SK-N-SH (cell line): ENCODE data around the gene SGF29. TPM values are rescaled to one million over a fixed set of nuclear protein-coding genes. Genes with fewer than 3 reads are reported as not detected.

ENCODE experiments used
- CTCF ChIA-PET: fragments of 300-600, 350-600 bp; formaldehyde crosslinking; extraction: SDS; loops from one replicate; lab custom pipeline; 2021; lab: Yijun Ruan, JAX
- POLR2A ChIA-PET: fragments of 350-600 bp; sonication (Branson Sonifier 250); formaldehyde crosslinking; extraction: SDS; loops from one replicate; lab custom pipeline; 2020; ENCODE audit warnings: antibody characterized with exemption, inconsistent platforms; lab: Yijun Ruan, JAX
- DNase-seq: peaks from one replicate; pipeline ENCODE4 v3.0.0; 2012
- H2AFZ ChIP-seq: fragments of 200-600 bp; sonication (generic); 2 replicates; pipeline ENCODE4 v1.8.1; 2016; ENCODE audit warnings: antibody characterized with exemption, mild to moderate bottlenecking, low read depth
- H3F3A ChIP-seq: fragments of 200-600 bp; sonication (generic); replicated peaks from 2 replicates; pipeline ENCODE3; 2016; ENCODE audit warnings: antibody characterized with exemption, mild to moderate bottlenecking; ENCODE audit not compliant: insufficient read depth
- H3K27ac ChIP-seq, 2 experiments: fragments of 200-500 bp in 1 of 2; fragments of 200-600 bp in 1 of 2; sonication (Bioruptor generic) in 1 of 2; sonication (generic), shearing (Covaris generic) in 1 of 2; 2 replicates each; pipeline versions ENCODE4 v1.5.1 to v1.6.1; 2014 to 2016; ENCODE audit warnings: low read depth in 2 of 2, inconsistent platforms in 1 of 2, low read length in 1 of 2, mild to moderate bottlenecking in 1 of 2, mixed read lengths in 1 of 2
- H3K27me3 ChIP-seq: fragments of 200-600 bp; sonication (generic), shearing (Covaris generic); 2 replicates; pipeline ENCODE4 v1.6.1; 2016; ENCODE audit warnings: mixed run types; ENCODE audit not compliant: insufficient read depth
- H3K36me3 ChIP-seq, 2 experiments: fragments of 200-500 bp in 1 of 2; fragments of 200-600 bp in 1 of 2; sonication (Bioruptor generic) in 1 of 2; sonication (generic) in 1 of 2; replicated peaks in 1 of 2; 2 replicates each; pipeline versions ENCODE3 to v1.5.1; 2014 to 2016; ENCODE audit warnings: low read length in 1 of 2, mild to moderate bottlenecking in 1 of 2; ENCODE audit not compliant: insufficient read depth in 2 of 2, control insufficient read depth in 1 of 2
- H3K4me1 ChIP-seq, 2 experiments: fragments of 200-500 bp in 1 of 2; fragments of 200-600 bp in 1 of 2; sonication (Bioruptor generic) in 1 of 2; sonication (generic), shearing (Covaris generic) in 1 of 2; 2 replicates each; pipeline versions ENCODE4 v1.5.1 to v1.6.1; 2014 to 2016; ENCODE audit warnings: low read depth in 1 of 2, low read length in 1 of 2, mixed run types in 1 of 2; ENCODE audit not compliant: insufficient read depth in 2 of 2, control insufficient read depth in 1 of 2
- H3K4me2 ChIP-seq: fragments of 200-600 bp; sonication (generic), shearing (Covaris generic); 2 replicates; pipeline ENCODE4 v1.6.1; 2017; ENCODE audit warnings: mixed run types
- H3K4me3 ChIP-seq, 2 experiments: fragments of 200-500 bp in 1 of 2; fragments of 200-600 bp in 1 of 2; sonication (Bioruptor generic) in 1 of 2; sonication (generic), shearing (Covaris generic) in 1 of 2; 2 replicates each; pipeline versions ENCODE4 v1.5.1 to v1.8.1; 2014 to 2016; ENCODE audit warnings: low read depth in 2 of 2, inconsistent platforms in 1 of 2, low read length in 1 of 2, mild to moderate bottlenecking in 1 of 2, mixed read lengths in 1 of 2, moderate library complexity in 1 of 2
- H3K79me2 ChIP-seq: fragments of 200-600 bp; sonication (generic); 2 replicates; pipeline ENCODE4 v1.8.1; 2017; ENCODE audit warnings: mild to moderate bottlenecking; ENCODE audit not compliant: insufficient read depth
- H3K9ac ChIP-seq: fragments of 200-600 bp; sonication (generic); 2 replicates; pipeline ENCODE4 v1.6.1; 2017; ENCODE audit warnings: mixed run types
- H3K9me2 ChIP-seq: fragments of 200-600 bp; sonication (generic); 2 replicates; pipeline ENCODE4 v1.6.1; 2017; ENCODE audit warnings: mixed run types
- H3K9me3 ChIP-seq: fragments of 200-600 bp; sonication (generic); 2 replicates; pipeline ENCODE4 v1.6.1; 2017; ENCODE audit warnings: mixed run types, mild to moderate bottlenecking, moderate library complexity
- H4K20me1 ChIP-seq: fragments of 200-600 bp; sonication (generic); 2 replicates; pipeline ENCODE4 v1.6.1; 2017; ENCODE audit warnings: mild to moderate bottlenecking, mixed run types; ENCODE audit not compliant: insufficient read depth
- CHD2 ChIP-seq: fragments of 150-350 bp; IDR thresholded peaks from 2 replicates; pipeline ENCODE4 v1.6.1; 2018; ENCODE audit warnings: low read length; ENCODE audit not compliant: partially characterized antibody
- CTCF ChIP-seq: fragments of 200-600 bp; sonication (generic); IDR thresholded peaks from 2 replicates; pipeline ENCODE4 v1.6.1; 2017; ENCODE audit warnings: antibody characterized with exemption, mild to moderate bottlenecking, moderate library complexity
- FOSL2 ChIP-seq: IDR thresholded peaks from 2 replicates; pipeline ENCODE4 v1.4.0; 2012; ENCODE audit warnings: low read depth, mild to moderate bottlenecking, moderate library complexity, borderline replicate concordance
- FOXM1 ChIP-seq: IDR thresholded peaks from 2 replicates; pipeline ENCODE4 v1.4.0; 2012; ENCODE audit warnings: low read depth, mild to moderate bottlenecking
- GATA2 ChIP-seq: sonication (generic); formaldehyde crosslinking; IDR thresholded peaks from 2 replicates; pipeline ENCODE4 v1.5.0; 2020; ENCODE audit warnings: mild to moderate bottlenecking, missing genetic modification reagents
- JUND ChIP-seq: IDR thresholded peaks from 2 replicates; pipeline ENCODE4 v1.4.0; 2012
- MXI1 ChIP-seq: IDR thresholded peaks from 2 replicates; pipeline ENCODE4 v1.6.1; 2012; ENCODE audit warnings: mild to moderate bottlenecking, low read depth, low read length, improper control_type of control experiment
- NFIC ChIP-seq: IDR thresholded peaks from 2 replicates; pipeline ENCODE4 v1.4.0; 2012; ENCODE audit warnings: borderline replicate concordance
- RAD21 ChIP-seq: IDR thresholded peaks from 2 replicates; pipeline ENCODE4 v1.6.1; 2012; ENCODE audit warnings: mild to moderate bottlenecking, low read length
- RCOR1 ChIP-seq: fragments of 150-350 bp; IDR thresholded peaks from 2 replicates; pipeline ENCODE4 v1.6.1; 2017; ENCODE audit warnings: antibody characterized with exemption, low read length
- RXRA ChIP-seq: IDR thresholded peaks from 2 replicates; pipeline ENCODE4 v1.4.0; 2012; ENCODE audit warnings: low read depth, mild to moderate bottlenecking, borderline replicate concordance
- SMC3 ChIP-seq: IDR thresholded peaks from 2 replicates; pipeline ENCODE4 v1.6.1; 2012; ENCODE audit warnings: low read depth, low read length, improper control_type of control experiment
- TAF1 ChIP-seq: IDR thresholded peaks from 2 replicates; pipeline ENCODE4 v1.6.1; 2012; ENCODE audit warnings: low read depth, mild to moderate bottlenecking, low read length, moderate library complexity, borderline replicate concordance
- TEAD4 ChIP-seq: IDR thresholded peaks from 2 replicates; pipeline ENCODE4 v1.4.0; 2012; ENCODE audit warnings: mild to moderate bottlenecking, borderline replicate concordance; ENCODE audit not compliant: insufficient read depth
- USF2 ChIP-seq: fragments of 150-350 bp; IDR thresholded peaks from 2 replicates; pipeline ENCODE4 v1.6.1; 2017; ENCODE audit warnings: antibody characterized with exemption, low read length, low read depth, borderline replicate concordance
- WGBS: methylation state at CpG from one replicate; pipeline ENCODE4 v1.1.6; 2017; ENCODE audit warnings: low lambda C conversion rate; 5-methylcytosine and 5-hydroxymethylcytosine counted together
- polyA plus RNA-seq, 3 experiments: library from polyadenylated mRNA; depleted of rRNA; stranded (reverse); fragments of >200 nt; gene quantifications; 2 replicates each; pipeline ENCODE4 v1.2.3, GENCODE V29; 2012
- TF ChIP-seq, protein P1 (sequence below): IDR thresholded peaks from 2 replicates; pipeline ENCODE4 v1.4.0; 2012; ENCODE audit warnings: low read depth
- TF ChIP-seq, protein P2 (sequence below): IDR thresholded peaks from 2 replicates; pipeline ENCODE4; 2012

The SGF29 gene
- polyA plus RNA-seq, 1 of the 3 experiments (the other 2 are of a cell fraction): 4.6 TPM

- TF ChIP-seq JUND (no peak), RAD21 (no peak), TAF1 (no peak), CHD2 (no peak), FOSL2 (no peak), SMC3 (no peak)
- TF ChIP-seq, all 33 proteins: peak for 0
Measured at GRCh38 chr16:28590384-28591340, 36.9 kb downstream of the SGF29 start (continued).

DNA sequence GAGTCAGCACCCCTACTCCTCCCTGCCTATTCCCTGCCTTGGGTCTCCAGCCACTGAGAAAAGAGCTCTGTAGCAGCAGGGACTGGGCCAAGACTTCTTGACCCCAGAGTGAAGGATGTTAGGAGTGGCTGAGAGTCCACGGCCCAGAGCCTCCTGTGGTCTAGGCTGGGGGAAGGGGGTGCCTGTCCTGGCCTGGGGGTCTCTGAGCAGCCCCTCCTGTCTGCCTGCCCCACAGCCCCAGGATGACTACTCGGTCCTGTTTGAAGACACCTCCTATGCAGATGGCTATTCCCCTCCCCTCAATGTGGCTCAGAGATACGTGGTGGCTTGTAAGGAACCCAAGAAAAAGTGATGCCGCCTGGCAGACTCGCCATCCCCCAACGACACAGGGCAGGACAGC, 37.6 kb downstream of the SGF29 start:
- Histone ChIP-seq H3F3A (no peaks in the 10 kb centered on the region), H3K79me2 (no peaks in the 10 kb centered on the region), H3K4me3 (no peak overlapping the region), H3K9me3 (no peaks in the 10 kb centered on the region), H3K4me1 (no peaks in the 10 kb centered on the region), H3K9me2 (no peaks in the 10 kb centered on the region), H4K20me1 (no peaks in the 10 kb centered on the region), H3K9ac (no peak overlapping the region), H3K4me2 (no peak overlapping the region), H2AFZ (no peak overlapping the region), H3K27ac (no peak overlapping the region), H3K27me3 (no peaks in the 10 kb centered on the region), H3K36me3 (peaks cover 0 to 6% of the 10 kb centered on the region in 2 experiments)
- CTCF ChIA-PET: no interaction called here
- TF ChIP-seq CTCF: no peak
- TF ChIP-seq USF2: no peak
- TF ChIP-seq MXI1: no peak
- TF ChIP-seq, protein P1, sequence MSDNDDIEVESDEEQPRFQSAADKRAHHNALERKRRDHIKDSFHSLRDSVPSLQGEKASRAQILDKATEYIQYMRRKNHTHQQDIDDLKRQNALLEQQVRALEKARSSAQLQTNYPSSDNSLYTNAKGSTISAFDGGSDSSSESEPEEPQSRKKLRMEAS: no peak
- TF ChIP-seq, protein P2, sequence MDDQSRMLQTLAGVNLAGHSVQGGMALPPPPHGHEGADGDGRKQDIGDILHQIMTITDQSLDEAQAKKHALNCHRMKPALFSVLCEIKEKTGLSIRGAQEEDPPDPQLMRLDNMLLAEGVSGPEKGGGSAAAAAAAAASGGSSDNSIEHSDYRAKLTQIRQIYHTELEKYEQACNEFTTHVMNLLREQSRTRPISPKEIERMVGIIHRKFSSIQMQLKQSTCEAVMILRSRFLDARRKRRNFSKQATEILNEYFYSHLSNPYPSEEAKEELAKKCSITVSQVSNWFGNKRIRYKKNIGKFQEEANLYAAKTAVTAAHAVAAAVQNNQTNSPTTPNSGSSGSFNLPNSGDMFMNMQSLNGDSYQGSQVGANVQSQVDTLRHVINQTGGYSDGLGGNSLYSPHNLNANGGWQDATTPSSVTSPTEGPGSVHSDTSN: no peak
- no peak for TF ChIP-seq NFIC
- no peak for TF ChIP-seq SMC3
- TF ChIP-seq GATA2 (CRISPR knock-in tag): no peak
- no peak for TF ChIP-seq FOXM1
- TF ChIP-seq RCOR1: no peak
- no peak for TF ChIP-seq RXRA
- no peak for TF ChIP-seq TEAD4
- no peak for DNase-seq
- WGBS: 96% methylated on average over 5 of the region's 6 CpGs
- POLR2A ChIA-PET: no interaction called here
